ENCODE results near the gene STK32C. TPM values are rescaled to one million over a fixed set of nuclear protein-coding genes. Genes with fewer than 3 reads are reported as not detected.

Gene STK32C
- total RNA-seq, 3 donors from 2014 or later: 14.8 to 18.0 (median 15.3) TPM

DNA sequence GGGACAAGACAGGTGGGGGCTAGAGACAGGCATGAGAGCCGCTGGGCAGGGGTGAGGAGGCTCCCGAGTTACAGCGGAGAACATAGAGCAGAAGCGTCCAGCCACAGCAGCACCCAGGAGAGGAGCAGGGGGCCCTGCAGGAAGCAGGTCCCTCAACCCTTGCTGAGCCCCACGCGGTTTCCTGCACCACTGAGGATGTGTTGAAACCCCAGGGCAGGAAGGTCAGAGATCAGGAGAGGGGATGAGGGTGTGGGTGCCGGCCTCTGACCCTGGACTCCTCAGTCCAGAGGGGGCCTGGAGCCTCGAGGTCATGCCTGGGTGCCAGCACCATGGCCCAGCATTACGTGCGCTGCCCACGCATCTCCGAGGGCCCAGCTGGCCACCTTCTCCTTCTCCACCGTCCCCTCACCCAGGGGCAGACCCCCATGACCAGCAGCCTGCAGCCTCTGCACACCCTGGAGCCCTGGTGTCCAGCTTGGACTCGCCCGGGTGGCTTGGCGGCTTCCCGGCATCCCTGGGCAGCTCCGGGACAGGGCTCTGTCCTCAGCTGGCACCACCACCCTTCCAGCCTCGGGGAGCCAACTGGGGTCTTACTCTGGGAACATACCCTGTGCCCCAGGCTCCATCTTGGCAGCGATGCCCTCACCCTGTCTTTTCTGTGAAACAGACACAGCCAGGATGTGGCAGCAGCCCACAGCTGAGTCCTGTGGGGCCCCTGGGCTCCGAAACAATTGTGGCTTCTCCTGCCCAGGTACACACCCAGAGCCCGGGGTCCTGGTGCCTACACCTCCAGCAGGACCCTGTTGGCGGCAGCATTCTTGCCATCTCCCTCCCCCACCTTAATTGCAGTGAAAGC, 52.0 kb downstream of the STK32C start:
- DNase-seq (no peak), ATAC-seq (no peak)
- Mint-ChIP-seq H3K27me3 (ENCODE audit: low read depth) (no peaks in the 10 kb centered on the region), H3K4me1 (ENCODE audit: low read depth) (peaks cover 2% of the 10 kb centered on the region), H3K36me3 (ENCODE audit: insufficient read depth) (no peaks in the 10 kb centered on the region), H3K4me3 (no peak overlapping the region), H3K9me3 (no peaks in the 10 kb centered on the region)

DNA sequence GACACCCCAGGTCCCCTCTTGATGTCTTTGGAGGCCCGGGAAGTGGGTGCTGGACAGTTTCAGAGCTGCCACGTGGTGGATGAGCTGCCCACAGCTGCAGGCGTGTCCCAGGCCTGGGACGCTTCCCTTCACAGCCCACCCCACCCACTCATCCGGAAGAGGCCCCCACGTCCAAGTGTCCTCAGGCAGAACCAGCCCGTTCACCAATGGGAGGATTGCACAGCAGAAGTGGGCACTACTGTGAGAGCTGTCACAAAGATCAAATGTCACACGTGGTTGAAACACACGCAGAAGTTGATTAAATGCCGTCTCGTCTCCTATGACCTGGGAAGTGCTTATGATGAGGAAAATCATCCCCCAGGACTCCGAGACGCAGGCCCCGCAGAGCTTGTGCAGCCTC, 52.9 kb downstream of the STK32C start:
- no peak for DNase-seq
- ATAC-seq: no peak
- Mint-ChIP-seq H3K4me1 (ENCODE audit: low read depth) (peaks cover 2% of the 10 kb centered on the region), H3K36me3 (ENCODE audit: insufficient read depth) (no peaks in the 10 kb centered on the region), H3K9me3 (no peaks in the 10 kb centered on the region), H3K4me3 (no peak overlapping the region), H3K27me3 (ENCODE audit: low read depth) (no peaks in the 10 kb centered on the region)

DNA sequence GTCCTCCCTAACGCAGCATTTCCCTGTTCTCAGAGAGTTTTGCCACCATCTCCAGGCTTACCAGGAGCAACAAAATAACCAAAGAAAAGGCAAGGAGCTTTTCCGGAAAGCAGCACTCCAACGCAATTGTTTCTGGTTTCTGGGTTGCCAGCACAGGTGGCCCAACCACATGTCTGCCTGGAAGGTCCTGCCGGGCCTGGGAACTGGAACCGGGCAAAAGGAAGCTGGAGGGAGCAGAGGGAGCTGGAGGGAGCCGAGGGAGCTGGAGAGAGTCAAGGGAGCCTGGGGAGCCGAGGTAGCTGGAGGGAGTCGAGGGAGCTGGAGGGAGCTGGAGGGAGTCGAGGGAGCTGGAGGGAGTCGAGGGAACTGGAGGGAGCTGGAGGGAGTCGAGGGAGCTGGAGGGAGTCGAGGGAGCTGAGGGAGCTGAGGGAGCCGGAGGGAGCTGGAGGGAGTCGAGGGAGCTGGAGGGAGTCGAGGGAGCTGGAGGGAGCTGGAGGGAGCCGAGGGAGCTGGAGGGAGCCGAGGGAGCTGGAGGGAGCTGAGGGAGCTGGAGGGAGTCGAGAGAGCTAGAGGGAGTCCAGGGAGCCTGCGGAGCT, 54.6 kb downstream of the STK32C start:
- no peaks in the 10 kb centered on the region for H3K36me3 Mint-ChIP-seq (ENCODE audit: insufficient read depth)
- H3K4me1 Mint-ChIP-seq (ENCODE audit: low read depth): peaks cover 2% of the 10 kb centered on the region
- H3K27me3 Mint-ChIP-seq (ENCODE audit: low read depth): no peaks in the 10 kb centered on the region
- ATAC-seq: no peak
- H3K9me3 Mint-ChIP-seq: no peaks in the 10 kb centered on the region
- no peak for DNase-seq
- H3K4me3 Mint-ChIP-seq: no peak overlapping the region

DNA sequence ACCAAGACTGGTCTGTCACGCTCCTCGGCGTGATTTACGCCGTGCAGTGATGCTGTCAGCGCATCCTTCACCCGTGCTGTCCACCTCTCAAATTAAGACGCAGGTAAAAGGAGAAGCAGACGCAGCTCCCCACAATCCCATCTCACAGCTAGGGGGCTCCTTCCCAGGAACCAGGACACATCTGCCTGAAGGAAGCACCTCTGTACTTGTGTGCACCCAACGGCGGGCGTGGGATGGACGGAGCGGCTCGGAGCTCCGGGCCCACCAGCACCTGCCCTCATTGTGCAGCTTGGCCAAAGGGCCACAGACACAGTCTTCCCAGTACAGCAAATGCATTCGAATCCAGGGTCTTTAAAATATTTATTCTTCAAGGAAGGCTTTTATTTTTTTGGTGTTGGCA, 55.3 kb downstream of the STK32C start:
- Mint-ChIP-seq H3K36me3 (ENCODE audit: insufficient read depth) (no peaks in the 10 kb centered on the region), H3K27me3 (ENCODE audit: low read depth) (no peaks in the 10 kb centered on the region), H3K9me3 (no peaks in the 10 kb centered on the region), H3K4me3 (no peak overlapping the region), H3K4me1 (ENCODE audit: low read depth) (peaks cover 2% of the 10 kb centered on the region)
- ATAC-seq: no peak
- no peak for DNase-seq

DNA sequence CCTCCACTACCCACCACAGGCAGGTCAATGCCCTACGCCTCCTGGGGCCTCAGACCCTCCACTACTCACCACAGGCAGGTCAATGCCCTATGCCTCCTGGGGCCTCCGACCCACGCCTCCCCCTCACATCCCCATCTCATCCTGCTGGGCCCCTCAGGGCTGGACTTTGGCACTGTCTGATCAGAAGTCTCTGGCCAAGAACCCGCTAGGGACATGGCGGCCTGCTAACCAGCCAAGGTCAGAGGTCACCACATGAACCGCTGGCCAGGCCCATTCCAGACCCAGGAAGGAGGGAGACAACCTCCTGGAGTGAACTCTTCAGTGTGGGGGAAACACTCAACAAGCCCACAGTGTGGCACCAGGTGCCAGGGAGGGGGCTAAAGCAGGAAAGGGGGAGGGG, 55.8 kb downstream of the STK32C start:
- Mint-ChIP-seq H3K9me3 (no peaks in the 10 kb centered on the region), H3K36me3 (ENCODE audit: insufficient read depth) (no peaks in the 10 kb centered on the region)
- no peak for ATAC-seq

DNA sequence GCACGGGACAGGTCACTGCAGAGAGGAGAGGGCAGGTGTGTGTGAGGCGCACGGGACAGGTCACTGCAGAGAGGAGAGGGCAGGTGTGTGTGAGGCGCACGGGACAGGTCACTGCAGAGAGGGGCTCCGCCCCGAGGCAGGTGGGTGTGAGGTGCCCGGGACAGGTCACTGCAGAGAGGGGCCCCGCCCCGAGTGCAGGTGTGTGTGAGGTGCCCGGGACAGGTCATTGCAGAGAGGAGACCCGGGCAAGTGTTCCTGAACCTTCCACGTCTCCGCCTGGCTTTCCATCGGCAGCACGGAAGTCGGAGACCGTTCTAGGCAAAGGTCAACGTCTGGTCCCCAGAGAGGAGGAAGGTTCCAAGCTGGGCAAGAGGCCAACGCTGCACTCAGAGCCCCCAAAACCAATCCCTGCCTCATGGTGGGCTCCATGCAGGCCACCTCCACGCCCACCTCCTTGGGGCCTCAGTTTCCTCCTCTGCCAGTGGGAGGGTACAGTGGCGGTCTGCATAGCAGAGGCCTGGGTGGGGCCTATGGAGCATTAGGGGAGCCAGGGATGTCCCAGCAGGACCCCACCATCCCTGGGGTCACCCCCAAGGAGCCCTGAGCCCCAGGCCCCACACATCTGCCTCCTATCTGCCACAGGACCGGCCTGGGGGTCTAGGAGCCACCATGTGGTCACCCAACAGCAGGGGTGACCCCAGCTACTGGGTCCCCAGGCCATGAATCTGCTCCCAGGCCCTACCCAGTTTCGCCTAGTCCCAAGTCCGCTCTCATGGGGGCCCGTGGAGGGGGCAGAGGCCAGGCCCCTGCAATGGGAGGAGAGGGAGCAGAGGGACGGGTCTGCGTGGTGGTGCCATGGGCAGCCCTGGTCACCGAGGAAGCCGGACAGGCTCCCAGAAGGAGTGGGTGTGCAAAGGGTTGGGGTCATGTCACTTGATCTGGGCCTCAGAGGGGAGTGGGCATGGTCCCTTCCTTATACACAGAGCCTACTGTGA, 57.0 kb downstream of the STK32C start:
- DNase-seq: no peak
- Mint-ChIP-seq H3K4me3 (no peak overlapping the region), H3K36me3 (ENCODE audit: insufficient read depth) (no peaks in the 10 kb centered on the region), H3K9me3 (no peaks in the 10 kb centered on the region), H3K27me3 (ENCODE audit: low read depth) (no peaks in the 10 kb centered on the region), H3K4me1 (ENCODE audit: low read depth) (peaks cover 2% of the 10 kb centered on the region)
- no peak for ATAC-seq

More for the DNA sequence above, 55.8 kb downstream of the STK32C start:
- H3K4me3 Mint-ChIP-seq: no peak overlapping the region
- no peaks in the 10 kb centered on the region for H3K27me3 Mint-ChIP-seq (ENCODE audit: low read depth)
- no peak for DNase-seq
- H3K4me1 Mint-ChIP-seq (ENCODE audit: low read depth): peaks cover 2% of the 10 kb centered on the region

DNA sequence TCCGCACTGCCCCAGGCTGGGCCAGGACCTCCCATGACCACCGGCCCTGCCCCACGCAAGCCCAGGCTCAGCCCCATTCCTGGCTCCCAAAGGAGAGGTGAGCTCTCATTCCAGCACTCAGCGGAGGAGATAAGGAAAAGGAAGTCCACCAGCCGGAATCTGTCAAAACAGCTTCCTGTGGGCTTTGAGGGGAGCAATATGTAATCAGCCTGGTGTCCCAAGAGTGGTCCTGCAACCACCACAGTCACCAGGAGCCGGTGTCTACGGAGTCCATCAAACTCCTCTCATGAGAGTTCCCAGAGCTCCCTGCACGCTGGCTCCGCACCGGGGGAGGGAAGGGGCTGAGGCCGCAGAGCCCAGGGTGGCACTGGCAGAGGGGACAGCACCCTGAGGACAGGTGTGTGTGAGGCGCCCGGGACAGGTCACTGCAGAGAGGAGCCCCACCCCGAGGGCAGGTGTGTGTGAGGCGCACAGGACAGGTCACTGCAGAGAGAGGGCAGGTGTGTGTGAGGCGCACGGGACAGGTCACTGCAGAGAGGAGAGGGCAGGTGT, 57.9 kb downstream of the STK32C start:
- DNase-seq (no peak), ATAC-seq (no peak)
- H3K9me3 Mint-ChIP-seq: no peaks in the 10 kb centered on the region
- peaks cover under 1% of the 10 kb centered on the region for H3K4me1 Mint-ChIP-seq (ENCODE audit: low read depth)
- no peaks in the 10 kb centered on the region for H3K27me3 Mint-ChIP-seq (ENCODE audit: low read depth)
- no peaks in the 10 kb centered on the region for H3K36me3 Mint-ChIP-seq (ENCODE audit: insufficient read depth)
- no peak overlapping the region for H3K4me3 Mint-ChIP-seq

DNA sequence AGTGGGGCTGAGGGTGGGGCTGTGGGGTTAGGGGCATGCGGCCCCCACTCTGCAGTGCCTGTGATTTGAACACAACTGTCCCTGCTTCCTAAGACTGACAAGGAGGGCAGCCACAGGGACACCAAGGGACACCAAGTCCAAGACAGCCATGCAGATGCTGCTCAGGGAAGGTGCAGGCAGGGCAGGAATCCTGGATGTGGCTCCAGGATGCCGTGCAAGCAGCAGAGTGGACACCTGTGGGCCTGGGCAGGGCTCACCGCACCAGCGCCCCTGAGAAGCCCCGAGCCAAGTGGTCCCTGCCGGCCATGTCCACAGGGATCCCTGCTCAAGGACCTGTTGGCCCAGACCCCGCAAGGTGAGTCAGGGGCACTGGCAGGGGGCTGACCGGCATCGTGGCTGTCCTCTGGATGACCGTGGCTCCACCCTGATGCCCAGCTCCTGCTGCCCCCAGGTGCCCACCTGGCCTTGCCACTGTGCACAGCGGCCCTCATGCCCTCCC, 58.5 kb downstream of the STK32C start:
- Mint-ChIP-seq H3K27me3 (ENCODE audit: low read depth) (no peaks in the 10 kb centered on the region), H3K9me3 (no peaks in the 10 kb centered on the region), H3K36me3 (ENCODE audit: insufficient read depth) (no peaks in the 10 kb centered on the region), H3K4me1 (ENCODE audit: low read depth) (no peaks in the 10 kb centered on the region), H3K4me3 (no peak overlapping the region)
- DNase-seq: no peak
- no peak for ATAC-seq

DNA sequence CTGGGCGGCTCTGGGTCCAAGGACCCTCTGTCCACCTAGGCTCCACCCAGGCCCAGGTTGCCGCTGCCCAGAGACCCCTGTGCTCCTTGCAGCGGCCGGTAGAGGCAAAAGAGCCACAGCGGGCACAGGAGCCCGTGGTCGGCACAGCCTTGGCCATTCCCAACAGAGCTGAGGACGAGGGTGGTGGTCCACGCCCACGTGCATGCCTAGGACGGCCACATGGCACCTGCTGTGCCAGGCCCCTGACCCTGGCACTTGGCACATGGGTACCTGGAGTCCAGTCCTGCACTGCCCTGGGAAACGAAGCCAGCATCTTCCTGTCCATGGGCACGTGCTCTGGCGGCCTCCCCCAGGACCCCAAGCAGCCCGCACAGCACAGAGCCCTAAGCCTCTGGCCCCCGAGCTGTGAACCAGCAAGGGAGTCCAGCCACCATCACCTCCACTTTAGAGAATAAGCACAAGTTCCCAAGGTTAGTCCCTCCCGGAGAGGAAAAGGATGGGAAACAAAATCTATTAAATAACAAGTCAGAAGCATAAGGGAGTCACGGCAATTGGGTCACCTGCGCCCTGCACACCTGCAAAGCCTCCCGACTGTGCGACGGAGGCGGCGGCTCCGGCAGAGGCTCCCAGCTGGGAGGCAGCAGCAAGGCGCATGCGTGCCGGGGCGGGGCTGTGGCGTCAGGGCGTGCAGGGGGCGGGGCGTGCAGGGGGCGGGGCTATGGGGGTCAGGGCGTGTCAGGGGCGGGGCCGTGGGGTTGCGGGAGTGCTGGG, 59.1 kb downstream of the STK32C start:
- no peaks in the 10 kb centered on the region for H3K4me1 Mint-ChIP-seq (ENCODE audit: low read depth)
- no peaks in the 10 kb centered on the region for H3K27me3 Mint-ChIP-seq (ENCODE audit: low read depth)
- H3K9me3 Mint-ChIP-seq: no peaks in the 10 kb centered on the region
- no peaks in the 10 kb centered on the region for H3K36me3 Mint-ChIP-seq (ENCODE audit: insufficient read depth)
- no peak overlapping the region for H3K4me3 Mint-ChIP-seq
- ATAC-seq: peak; percentile 56 to 75
- DNase-seq: peak; percentile 31

DNA sequence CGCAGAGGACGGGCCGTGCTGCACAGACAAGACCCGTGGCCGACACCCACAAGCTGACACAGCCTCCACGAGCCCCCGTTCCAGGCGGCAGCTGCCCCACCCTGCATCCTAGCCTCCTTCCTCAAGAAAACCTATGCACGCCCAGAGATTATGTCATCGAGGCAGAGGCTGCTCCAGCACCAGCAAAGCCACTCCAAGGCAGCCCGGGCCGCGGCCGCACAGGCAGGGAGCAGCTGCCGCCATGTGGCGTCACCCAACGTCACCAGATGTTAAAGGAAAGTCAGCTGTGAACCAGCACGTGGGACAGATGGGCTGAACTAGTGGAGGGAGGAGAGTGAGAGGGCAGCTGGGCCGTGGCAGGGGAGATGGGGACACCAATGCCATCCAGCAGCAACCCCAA, 59.8 kb downstream of the STK32C start:
- Mint-ChIP-seq H3K9me3 (no peaks in the 10 kb centered on the region), H3K4me3 (no peak overlapping the region), H3K4me1 (ENCODE audit: low read depth) (no peaks in the 10 kb centered on the region), H3K36me3 (ENCODE audit: insufficient read depth) (no peaks in the 10 kb centered on the region), H3K27me3 (ENCODE audit: low read depth) (no peaks in the 10 kb centered on the region)
- DNase-seq: no peak
- ATAC-seq: no peak

DNA sequence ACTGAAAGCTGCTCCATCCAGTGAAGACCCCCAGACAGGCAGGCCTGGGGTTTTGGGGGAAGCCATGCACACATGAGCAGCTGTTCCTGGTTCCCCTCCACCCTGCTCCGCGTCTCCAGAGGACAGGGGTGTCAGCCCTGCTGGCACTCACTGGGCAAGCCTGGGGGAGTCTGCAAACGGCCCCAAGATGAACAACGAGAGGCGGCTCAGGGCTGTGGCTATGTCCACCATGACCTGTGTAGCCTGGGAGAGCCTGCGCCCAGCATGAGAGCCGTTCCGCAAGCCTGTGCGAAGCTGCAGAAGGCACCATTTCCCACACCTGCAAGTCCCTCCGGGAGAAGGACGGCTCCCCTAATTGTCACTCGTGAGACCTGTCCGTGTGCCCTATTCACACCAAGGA, 61.5 kb downstream of the STK32C start:
- DNase-seq (no peak), ATAC-seq (no peak)
- no peaks in the 10 kb centered on the region for H3K4me1 Mint-ChIP-seq (ENCODE audit: low read depth)
- H3K4me3 Mint-ChIP-seq: no peak overlapping the region
- H3K9me3 Mint-ChIP-seq: no peaks in the 10 kb centered on the region
- peaks cover 1% of the 10 kb centered on the region for H3K36me3 Mint-ChIP-seq (ENCODE audit: insufficient read depth)
- no peaks in the 10 kb centered on the region for H3K27me3 Mint-ChIP-seq (ENCODE audit: low read depth)

DNA sequence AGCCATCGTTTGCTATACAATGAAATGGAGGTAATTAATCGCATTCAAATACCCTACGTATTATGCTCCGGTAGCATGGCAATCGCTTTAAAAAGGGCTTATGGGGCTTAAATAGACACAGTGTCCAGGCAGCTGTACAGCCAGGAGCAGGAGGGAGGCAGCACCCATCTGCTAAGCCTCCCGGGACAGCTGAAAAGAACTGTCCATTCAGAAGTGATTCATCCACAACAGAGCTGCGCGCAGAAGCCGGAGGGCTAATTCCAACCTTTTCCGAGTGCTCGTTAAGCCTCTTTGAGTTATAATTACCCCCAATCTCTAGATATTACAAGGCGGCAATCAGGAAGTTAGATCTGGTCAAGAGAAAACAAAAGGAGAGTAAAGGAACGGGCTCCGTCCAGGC, 62.7 kb downstream of the STK32C start:
- H3K4me1 Mint-ChIP-seq (ENCODE audit: low read depth): no peaks in the 10 kb centered on the region
- no peaks in the 10 kb centered on the region for H3K9me3 Mint-ChIP-seq
- no peaks in the 10 kb centered on the region for H3K27me3 Mint-ChIP-seq (ENCODE audit: low read depth)
- H3K36me3 Mint-ChIP-seq (ENCODE audit: insufficient read depth): peaks cover 2% of the 10 kb centered on the region
- DNase-seq (no peak), ATAC-seq (no peak)
- no peak overlapping the region for H3K4me3 Mint-ChIP-seq

DNA sequence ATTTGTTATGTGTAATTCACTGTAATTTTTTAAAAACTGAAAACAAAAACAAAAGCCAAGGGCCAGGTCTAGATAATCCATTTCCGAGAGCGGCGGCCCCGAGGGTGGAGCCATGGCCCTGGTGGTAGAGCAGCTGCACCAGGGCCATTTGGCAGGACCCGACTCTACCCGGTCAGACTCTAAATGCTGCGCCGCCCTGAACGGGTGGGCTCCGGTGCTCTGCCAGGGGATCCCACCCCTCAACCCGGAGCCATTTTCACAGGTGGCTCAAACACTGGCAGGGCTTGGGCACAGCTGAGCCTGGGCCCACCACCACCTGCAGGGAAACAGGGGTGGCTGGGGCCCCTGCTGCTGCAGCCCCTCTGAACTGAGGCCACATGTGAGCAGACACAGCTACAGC, 64.1 kb downstream of the STK32C start:
- no peaks in the 10 kb centered on the region for H3K27me3 Mint-ChIP-seq (ENCODE audit: low read depth)
- no peak overlapping the region for H3K4me3 Mint-ChIP-seq
- no peaks in the 10 kb centered on the region for H3K9me3 Mint-ChIP-seq
- ATAC-seq: no peak
- no peak for DNase-seq
- no peaks in the 10 kb centered on the region for H3K4me1 Mint-ChIP-seq (ENCODE audit: low read depth)
- H3K36me3 Mint-ChIP-seq (ENCODE audit: insufficient read depth): peaks cover 2% of the 10 kb centered on the region

All from activated T-cell treated with anti-CD3 and anti-CD28 coated beads, Interleukin-2, amount 50 U/mL, for 4 hours (primary cell).